Hepatocyte (in vitro differentiated cells): Measurements from ENCODE around the gene TBX5. TPM values are rescaled to one million over a fixed set of nuclear protein-coding genes. Genes with fewer than 3 reads are reported as not detected.

Source experiments
- DNase-seq: peaks from one replicate; pipeline ENCODE4 v3.0.0-alpha.2; 2016; ENCODE audit warnings: low spot score
- H2AFZ ChIP-seq: fragments of 200-600 bp; sonication (generic); 2 replicates; pipeline ENCODE4 v1.6.0; 2016; ENCODE audit warnings: antibody characterized with exemption, mild to moderate bottlenecking
- H3K27ac ChIP-seq: fragments of 200-600 bp; sonication (generic); 2 replicates; pipeline ENCODE4 v1.5.1; 2016; ENCODE audit warnings: mild to moderate bottlenecking
- H3K27me3 ChIP-seq: fragments of 200-600 bp; sonication (generic); 2 replicates; pipeline ENCODE4 v1.6.1; 2016
- H3K36me3 ChIP-seq: fragments of 200-600 bp; sonication (generic); replicated peaks from 2 replicates; pipeline ENCODE4 v1.5.1; 2016; ENCODE audit warnings: low read depth; ENCODE audit not compliant: insufficient read depth
- H3K4me1 ChIP-seq: fragments of 200-600 bp; sonication (generic); 2 replicates; pipeline ENCODE4 v1.5.1; 2016; ENCODE audit warnings: mild to moderate bottlenecking, moderate library complexity; ENCODE audit not compliant: insufficient read depth
- H3K4me2 ChIP-seq: fragments of 200-600 bp; sonication (generic); 2 replicates; pipeline ENCODE4 v1.6.0; 2016
- H3K4me3 ChIP-seq: fragments of 200-600 bp; sonication (generic); 2 replicates; pipeline ENCODE4 v1.5.1; 2016; ENCODE audit warnings: mild to moderate bottlenecking
- H3K79me2 ChIP-seq: fragments of 200-600 bp; sonication (generic); 2 replicates; pipeline ENCODE4 v1.6.0; 2017; ENCODE audit warnings: mild to moderate bottlenecking
- H3K9me2 ChIP-seq: fragments of 200-600 bp; sonication (generic); replicated peaks from 2 replicates; pipeline ENCODE4 v1.6.0; 2017; ENCODE audit warnings: mild to moderate bottlenecking; ENCODE audit not compliant: insufficient read depth
- H3K9me3 ChIP-seq: fragments of 200-600 bp; sonication (generic); 2 replicates; pipeline ENCODE4 v1.5.1; 2016; ENCODE audit warnings: low read depth, mild to moderate bottlenecking
- H4K20me1 ChIP-seq: fragments of 200-600 bp; sonication (generic); 2 replicates; pipeline ENCODE4 v1.6.0; 2016; ENCODE audit warnings: mild to moderate bottlenecking; ENCODE audit not compliant: insufficient read depth, poor library complexity, severe bottlenecking
- CTCF ChIP-seq: fragments of 200-600 bp; sonication (generic); IDR thresholded peaks from 2 replicates; pipeline ENCODE4 v1.5.1; 2016; ENCODE audit warnings: antibody characterized with exemption, mild to moderate bottlenecking; ENCODE audit not compliant: poor library complexity
- EZH2 ChIP-seq: fragments of 200-600 bp; sonication (generic); IDR thresholded peaks from 2 replicates; pipeline ENCODE4 v1.6.1; 2016; ENCODE audit warnings: antibody characterized with exemption, mild to moderate bottlenecking, borderline replicate concordance
- EZH2phosphoT487 ChIP-seq: fragments of 200-600 bp; sonication (generic); IDR thresholded peaks from one replicate; pipeline ENCODE4 v1.6.1; 2018; ENCODE audit warnings: antibody characterized with exemption, mild to moderate bottlenecking, low read depth, moderate library complexity; ENCODE audit not compliant: unreplicated experiment, severe bottlenecking
- WGBS: methylation state at CpG from one replicate; pipeline ENCODE4 v1.1.6; 2016; ENCODE audit warnings: low lambda C conversion rate; ENCODE audit errors: missing lambda C conversion rate; 5-methylcytosine and 5-hydroxymethylcytosine counted together
- polyA plus RNA-seq: library from polyadenylated mRNA; unstranded; fragments of >200 nt; fragmentation: Nextera tagmentation; extraction: Ambion mirVana; gene quantifications from 2 replicates; pipeline ENCODE4 v1.2.1, GENCODE V29; 2016
- total RNA-seq: library from RNA; depleted of rRNA; stranded (reverse); fragments of >200 nt; gene quantifications from 2 replicates; pipeline ENCODE4 v1.2.3, GENCODE V29; 2014

TBX5 gene
- total and polyA plus RNA-seq, 2 experiments from 2014 or later = 10.8 to 12.3 TPM

GRCh38 chr12:114414866-114415524 is 9.1 kb upstream of the TBX5 start:
- WGBS = 46% methylated on average over 11 of the region's 11 CpGs
- peak overlapping the region; percentile 86 for H3K4me2 ChIP-seq

GRCh38 chr12:114414031-114414865 is 8.3 kb upstream of the TBX5 start:
- Histone ChIP-seq H4K20me1 (no peaks in the 10 kb centered on the region), H2AFZ (no peak overlapping the region), H3K79me2 (peaks cover 41% of the 10 kb centered on the region), H3K4me1 (peaks cover 6% of the 10 kb centered on the region), H3K36me3 (no peaks in the 10 kb centered on the region), H3K27ac (peak overlapping the region; percentile 93), H3K9me3 (no peaks in the 10 kb centered on the region), H3K27me3 (peaks cover 92% of the 10 kb centered on the region), H3K4me3 (no peak overlapping the region), H3K4me2 (peak overlapping the region; percentile 86), H3K9me2 (no peaks in the 10 kb centered on the region)
- TF ChIP-seq EZH2phosphoT487 = no peak
- TF ChIP-seq CTCF = no peak
- TF ChIP-seq EZH2 = no peak
- peak; percentile 21 for DNase-seq
- WGBS = 9% methylated on average over 46 of the region's 48 CpGs

More at GRCh38 chr12:114414866-114415524, 9.1 kb upstream of the TBX5 start:
- no peaks in the 10 kb centered on the region for H3K9me2 ChIP-seq
- peaks cover 34% of the 10 kb centered on the region for H3K79me2 ChIP-seq
- H3K9me3 ChIP-seq = no peaks in the 10 kb centered on the region
- H3K36me3 ChIP-seq = no peaks in the 10 kb centered on the region
- H3K27ac ChIP-seq = peak overlapping the region; percentile 93
- TF ChIP-seq CTCF = no peak
- TF ChIP-seq EZH2 = no peak
- TF ChIP-seq EZH2phosphoT487 = no peak
- H3K4me1 ChIP-seq = peaks cover 6% of the 10 kb centered on the region
- H4K20me1 ChIP-seq = no peaks in the 10 kb centered on the region
- H2AFZ ChIP-seq = no peak overlapping the region
- DNase-seq = no peak
- peaks cover 91% of the 10 kb centered on the region for H3K27me3 ChIP-seq
- no peak overlapping the region for H3K4me3 ChIP-seq

GRCh38 chr12:114412825-114413749 is 7.1 kb upstream of the TBX5 start:
- Histone ChIP-seq H3K79me2 (peaks cover 52% of the 10 kb centered on the region), H3K27me3 (peaks cover 99% of the 10 kb centered on the region), H3K27ac (peak overlapping the region; percentile 93), H3K4me1 (peaks cover 6% of the 10 kb centered on the region), H3K9me3 (no peaks in the 10 kb centered on the region), H3K4me2 (peak overlapping the region; percentile 86), H3K9me2 (no peaks in the 10 kb centered on the region), H2AFZ (no peak overlapping the region), H3K4me3 (peak overlapping the region; percentile 13), H3K36me3 (no peaks in the 10 kb centered on the region), H4K20me1 (no peaks in the 10 kb centered on the region)
- WGBS = 15% methylated on average over 20 of the region's 20 CpGs
- no peak for TF ChIP-seq CTCF
- peak; percentile 45 for TF ChIP-seq EZH2phosphoT487
- TF ChIP-seq EZH2 = no peak
- no peak for DNase-seq
